Neural progenitor cell (in vitro differentiated cells): ENCODE measurements around the gene ISCA2. TPM values are rescaled to one million over a fixed set of nuclear protein-coding genes. Genes with fewer than 3 reads are reported as not detected.
A peak's percentile ranks its signal among the peaks of the same experiment; 100 is the strongest.
"Not testable (repeated sequence)": the region's sequence is repeated elsewhere in the genome, so short reads cannot be mapped to it uniquely, and the experiment has no call there.

ENCODE experiments used
- DNase-seq: peaks from one replicate; pipeline ENCODE4 v3.0.0-alpha.2; 2016; ENCODE audit warnings: low spot score
- H2AFZ ChIP-seq: fragments of 200-600 bp; sonication (generic); replicated peaks from 2 replicates; pipeline ENCODE4 v1.6.1; 2016; ENCODE audit warnings: antibody characterized with exemption
- H3F3A ChIP-seq: fragments of 200-600 bp; sonication (generic); 2 replicates; pipeline ENCODE4 v1.6.1; 2016; ENCODE audit warnings: antibody characterized with exemption, low read depth
- H3K27ac ChIP-seq: fragments of 200-600 bp; sonication (generic); 2 replicates; pipeline ENCODE4 v1.5.1; 2016; ENCODE audit warnings: mild to moderate bottlenecking
- H3K27me3 ChIP-seq: fragments of 200-600 bp; sonication (generic); 2 replicates; pipeline ENCODE4 v1.6.1; 2016; ENCODE audit warnings: mild to moderate bottlenecking, moderate library complexity
- H3K36me3 ChIP-seq: fragments of 200-600 bp; sonication (generic); 2 replicates; pipeline ENCODE4 v1.5.1; 2016
- H3K4me1 ChIP-seq: fragments of 200-600 bp; sonication (generic); 2 replicates; pipeline ENCODE4 v1.6.1; 2016; ENCODE audit warnings: mixed run types
- H3K4me2 ChIP-seq: fragments of 200-600 bp; sonication (generic); 2 replicates; pipeline ENCODE4 v1.6.1; 2016
- H3K4me3 ChIP-seq: fragments of 200-600 bp; sonication (generic); 2 replicates; pipeline ENCODE4 v1.5.1; 2016
- H3K79me2 ChIP-seq: fragments of 200-600 bp; sonication (generic); 2 replicates; pipeline ENCODE4 v1.6.1; 2016; ENCODE audit warnings: low read depth
- H3K9ac ChIP-seq: fragments of 200-600 bp; sonication (generic); 2 replicates; pipeline ENCODE4 v1.6.1; 2016
- H3K9me3 ChIP-seq: fragments of 200-600 bp; sonication (generic); 2 replicates; pipeline ENCODE4 v1.5.1; 2016; ENCODE audit warnings: low read depth
- H4K20me1 ChIP-seq: fragments of 200-600 bp; sonication (generic); 2 replicates; pipeline ENCODE4 v1.6.1; 2016; ENCODE audit warnings: low read depth
- H3K27ac Mint-ChIP-seq: 3 replicates; pipeline ENCODE4 v1.8.0; 2021; ENCODE audit warnings: mixed read lengths
- H3K27me3 Mint-ChIP-seq: 2 replicates; pipeline ENCODE4 v1.8.0; 2022; ENCODE audit warnings: low read depth, mild to moderate bottlenecking, inconsistent platforms, moderate library complexity, mixed read lengths; ENCODE audit not compliant: insufficient read depth
- H3K36me3 Mint-ChIP-seq: 3 replicates; pipeline ENCODE4 v1.8.0; 2021; ENCODE audit warnings: mixed read lengths
- H3K4me1 Mint-ChIP-seq: 3 replicates; pipeline ENCODE4 v1.8.0; 2021; ENCODE audit warnings: mixed read lengths
- H3K4me3 Mint-ChIP-seq: 3 replicates; pipeline ENCODE4 v1.8.0; 2021; ENCODE audit warnings: mild to moderate bottlenecking, moderate library complexity, mixed read lengths
- H3K9me3 Mint-ChIP-seq: 3 replicates; pipeline ENCODE4 v1.8.0; 2020; ENCODE audit warnings: mixed read lengths
- EZH2 ChIP-seq: fragments of 200-600 bp; sonication (generic); IDR thresholded peaks from 2 replicates; pipeline ENCODE4 v1.6.1; 2017; ENCODE audit warnings: antibody characterized with exemption, mild to moderate bottlenecking, moderate library complexity
- EZH2phosphoT487 ChIP-seq: fragments of 200-600 bp; sonication (generic); IDR thresholded peaks from 2 replicates; pipeline ENCODE4 v1.6.1; 2017; ENCODE audit warnings: antibody characterized with exemption
- total RNA-seq: library from RNA; depleted of rRNA; stranded (reverse); fragments of >200 nt; gene quantifications from 2 replicates; pipeline ENCODE4 v1.2.3, GENCODE V29; 2015; ENCODE audit warnings: low replicate concordance
- TF ChIP-seq, protein P1 (sequence below): fragments of 200-600 bp; sonication (generic); IDR thresholded peaks from 2 replicates; pipeline ENCODE4 v1.5.1; 2017; ENCODE audit warnings: antibody characterized with exemption, mild to moderate bottlenecking

Gene ISCA2
- total RNA-seq, 1 donor from 2014 or later: 45.5 TPM

DNA sequence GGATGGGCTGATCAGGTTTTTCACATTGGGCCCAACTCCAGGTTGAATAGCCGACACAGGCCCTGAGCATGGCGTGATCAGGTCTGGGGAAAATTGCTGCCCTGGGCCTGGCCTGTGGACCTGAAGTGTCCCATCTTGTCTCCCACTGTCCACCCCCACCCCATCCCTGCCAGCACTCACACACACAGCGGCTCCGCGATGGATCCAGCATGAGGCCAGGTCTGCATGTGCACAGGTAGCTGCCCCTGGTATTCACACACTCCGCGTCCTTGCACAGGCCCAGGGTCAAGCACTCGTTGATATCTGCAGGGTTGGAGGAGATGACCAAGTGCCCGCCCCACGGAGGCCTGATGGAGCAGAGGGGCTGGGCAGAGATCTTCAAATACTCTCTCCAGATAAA lies 38.7 kb downstream of the ISCA2 start:
- Histone ChIP-seq H3K27me3 (no peaks in the 10 kb centered on the region), H3K36me3 (no peaks in the 10 kb centered on the region), H3K4me3 (no peak overlapping the region), H3K4me2 (no peak overlapping the region), H3K4me1 (no peaks in the 10 kb centered on the region), H3K9ac (no peak overlapping the region), H4K20me1 (no peaks in the 10 kb centered on the region), H3K9me3 (no peaks in the 10 kb centered on the region), H3F3A (no peaks in the 10 kb centered on the region), H2AFZ (no peak overlapping the region), H3K79me2 (no peaks in the 10 kb centered on the region), H3K27ac (no peak overlapping the region)
- DNase-seq: no peak
- TF ChIP-seq EZH2phosphoT487 (no peak), EZH2 (no peak)
- TF ChIP-seq, protein P1, sequence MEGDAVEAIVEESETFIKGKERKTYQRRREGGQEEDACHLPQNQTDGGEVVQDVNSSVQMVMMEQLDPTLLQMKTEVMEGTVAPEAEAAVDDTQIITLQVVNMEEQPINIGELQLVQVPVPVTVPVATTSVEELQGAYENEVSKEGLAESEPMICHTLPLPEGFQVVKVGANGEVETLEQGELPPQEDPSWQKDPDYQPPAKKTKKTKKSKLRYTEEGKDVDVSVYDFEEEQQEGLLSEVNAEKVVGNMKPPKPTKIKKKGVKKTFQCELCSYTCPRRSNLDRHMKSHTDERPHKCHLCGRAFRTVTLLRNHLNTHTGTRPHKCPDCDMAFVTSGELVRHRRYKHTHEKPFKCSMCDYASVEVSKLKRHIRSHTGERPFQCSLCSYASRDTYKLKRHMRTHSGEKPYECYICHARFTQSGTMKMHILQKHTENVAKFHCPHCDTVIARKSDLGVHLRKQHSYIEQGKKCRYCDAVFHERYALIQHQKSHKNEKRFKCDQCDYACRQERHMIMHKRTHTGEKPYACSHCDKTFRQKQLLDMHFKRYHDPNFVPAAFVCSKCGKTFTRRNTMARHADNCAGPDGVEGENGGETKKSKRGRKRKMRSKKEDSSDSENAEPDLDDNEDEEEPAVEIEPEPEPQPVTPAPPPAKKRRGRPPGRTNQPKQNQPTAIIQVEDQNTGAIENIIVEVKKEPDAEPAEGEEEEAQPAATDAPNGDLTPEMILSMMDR: no peak
- Mint-ChIP-seq H3K4me3 (no peak overlapping the region), H3K27ac (peak overlapping the region; percentile 79), H3K36me3 (no peaks in the 10 kb centered on the region), H3K4me1 (peaks cover 4% of the 10 kb centered on the region), H3K27me3 (peaks cover 5% of the 10 kb centered on the region), H3K9me3 (no peaks in the 10 kb centered on the region)

DNA sequence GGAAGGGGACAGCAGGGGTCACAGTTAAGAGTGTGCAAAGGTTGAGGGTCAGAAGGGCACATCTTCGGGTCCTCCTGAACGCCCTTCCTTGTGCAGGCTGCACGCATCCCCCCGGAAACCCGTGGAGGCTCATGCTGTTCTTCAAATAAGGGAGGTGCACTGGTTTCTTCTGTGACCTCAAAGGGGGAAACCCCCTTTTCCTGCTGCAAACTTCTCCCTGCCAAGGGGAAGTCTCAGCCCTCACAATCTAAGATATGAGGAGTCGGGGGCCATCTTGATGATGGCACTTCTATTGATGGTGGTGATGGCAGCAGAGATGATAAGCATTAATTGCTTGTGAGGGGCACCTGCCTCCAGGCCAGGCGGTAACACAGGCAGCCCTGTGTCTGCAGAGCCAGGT lies 40.0 kb downstream of the ISCA2 start:
- H3K9me3 Mint-ChIP-seq: no peaks in the 10 kb centered on the region
- Histone ChIP-seq H3K79me2 (no peaks in the 10 kb centered on the region), H3K4me3 (no peak overlapping the region), H3K27ac (no peak overlapping the region), H3K36me3 (no peaks in the 10 kb centered on the region), H3K4me1 (no peaks in the 10 kb centered on the region), H2AFZ (no peak overlapping the region), H4K20me1 (no peaks in the 10 kb centered on the region), H3K27me3 (no peaks in the 10 kb centered on the region), H3K9ac (no peak overlapping the region), H3K9me3 (no peaks in the 10 kb centered on the region), H3F3A (no peaks in the 10 kb centered on the region), H3K4me2 (no peak overlapping the region)
- no peak for TF ChIP-seq EZH2
- TF ChIP-seq, protein P1: no peak
- no peak for TF ChIP-seq EZH2phosphoT487
- peaks cover 5% of the 10 kb centered on the region for H3K27me3 Mint-ChIP-seq
- no peaks in the 10 kb centered on the region for H3K36me3 Mint-ChIP-seq
- H3K4me3 Mint-ChIP-seq: no peak overlapping the region
- DNase-seq: no peak
- H3K4me1 Mint-ChIP-seq: peaks cover 4% of the 10 kb centered on the region
- H3K27ac Mint-ChIP-seq: no peak overlapping the region

DNA sequence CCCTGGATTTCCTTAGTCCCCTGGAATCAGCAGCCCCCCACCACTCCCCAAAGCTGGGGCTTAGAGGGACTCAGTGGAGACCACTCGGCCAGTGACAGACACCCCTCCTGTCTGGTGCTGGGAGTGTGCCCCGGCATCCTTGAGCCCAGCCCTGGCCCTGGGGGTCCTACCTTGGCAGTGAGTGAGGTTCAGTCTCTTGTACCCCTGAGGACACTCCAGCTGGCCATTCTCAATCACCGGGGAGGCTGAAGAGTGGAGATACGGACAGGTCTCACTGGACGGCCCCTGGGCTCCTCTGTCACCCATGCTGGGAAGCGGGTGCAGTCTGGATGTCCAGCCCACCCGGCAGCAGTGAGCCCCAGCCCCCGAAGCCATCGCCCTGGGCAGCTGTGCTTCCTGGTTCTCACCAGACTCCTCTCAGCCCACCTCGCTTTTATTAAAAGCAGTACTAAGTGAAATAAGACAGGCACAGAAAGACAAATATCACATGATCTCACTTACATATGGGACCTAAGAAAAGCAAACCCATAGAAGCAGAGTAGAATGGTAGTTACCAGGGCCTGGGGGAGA lies 42.3 kb downstream of the ISCA2 start:
- Mint-ChIP-seq H3K36me3 (no peaks in the 10 kb centered on the region), H3K27ac (no peak overlapping the region), H3K9me3 (no peaks in the 10 kb centered on the region), H3K4me3 (no peak overlapping the region), H3K27me3 (peaks cover 5% of the 10 kb centered on the region), H3K4me1 (peaks cover 4% of the 10 kb centered on the region)
- no peaks in the 10 kb centered on the region for H3F3A ChIP-seq
- H3K27me3 ChIP-seq: no peaks in the 10 kb centered on the region
- no peaks in the 10 kb centered on the region for H3K79me2 ChIP-seq
- H3K27ac ChIP-seq: no peak overlapping the region
- no peak overlapping the region for H2AFZ ChIP-seq
- H4K20me1 ChIP-seq: no peaks in the 10 kb centered on the region
- no peak overlapping the region for H3K4me2 ChIP-seq
- H3K4me1 ChIP-seq: no peaks in the 10 kb centered on the region
- no peak for TF ChIP-seq EZH2
- TF ChIP-seq, protein P1: no peak
- TF ChIP-seq EZH2phosphoT487: no peak
- H3K36me3 ChIP-seq: no peaks in the 10 kb centered on the region
- no peak for DNase-seq
- no peak overlapping the region for H3K9ac ChIP-seq
- H3K4me3 ChIP-seq: no peak overlapping the region
- no peaks in the 10 kb centered on the region for H3K9me3 ChIP-seq

DNA sequence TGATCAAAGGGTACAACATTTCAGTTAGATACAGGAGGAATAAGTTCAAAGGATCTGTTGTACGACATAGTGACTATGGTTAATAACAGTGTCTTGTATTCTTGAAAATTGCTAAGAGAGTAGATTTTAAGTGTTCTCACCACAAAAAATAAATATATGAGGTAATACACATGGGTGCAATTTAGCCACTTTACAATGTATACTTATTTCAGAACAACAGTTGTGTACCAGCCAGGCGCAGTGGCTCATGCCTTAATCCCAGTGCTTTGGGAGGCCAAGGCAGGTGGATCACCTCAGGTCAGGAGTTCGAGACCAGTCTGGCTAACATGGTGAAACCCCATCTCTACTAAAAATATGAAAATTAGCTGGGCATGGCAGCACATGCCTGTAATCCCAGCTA lies 42.8 kb downstream of the ISCA2 start:
- H3K4me2 ChIP-seq, H3K9ac ChIP-seq, H2AFZ ChIP-seq, H3K36me3 ChIP-seq, H3K9me3 Mint-ChIP-seq, H3F3A ChIP-seq, H3K4me1 Mint-ChIP-seq, H3K4me1 ChIP-seq, H3K36me3 Mint-ChIP-seq, H3K27me3 ChIP-seq, H3K9me3 ChIP-seq, H3K4me3 Mint-ChIP-seq, DNase-seq, H4K20me1 ChIP-seq, H3K27ac ChIP-seq, H3K27me3 Mint-ChIP-seq, H3K27ac Mint-ChIP-seq, H3K4me3 ChIP-seq, H3K79me2 ChIP-seq: not testable (repeated sequence)
